HepG2 (cell line): ENCODE measurements around the gene SLC13A3. TPM values are rescaled to one million over a fixed set of nuclear protein-coding genes. Genes with fewer than 3 reads are reported as not detected.

Experiments
- FOXK1 ChIP-seq: sonication (generic); formaldehyde crosslinking; IDR thresholded peaks from 2 replicates; pipeline ENCODE4 v1.4.0; 2020; ENCODE audit warnings: low read depth, missing genetic modification reagents, borderline replicate concordance
- FOXM1 ChIP-seq: sonication (generic); formaldehyde crosslinking; IDR thresholded peaks from 2 replicates; pipeline ENCODE4 v1.5.0; 2020; ENCODE audit warnings: missing genetic modification reagents
- HNRNPH1 ChIP-seq: fragments of 200-400 bp; formaldehyde crosslinking; optimal IDR thresholded peaks from 2 replicates; pipeline ENCODE3; 2017; ENCODE audit warnings: mild to moderate bottlenecking, low read depth, low read length
- KAT8 ChIP-seq: IDR thresholded peaks from 2 replicates; pipeline ENCODE4 v1.6.1; 2016; ENCODE audit warnings: missing genetic modification reagents, missing compliant biosample characterization
- KMT2B ChIP-seq: IDR thresholded peaks from 2 replicates; pipeline ENCODE4 v1.6.1; 2016; ENCODE audit warnings: missing genetic modification reagents, missing compliant biosample characterization
- SP5 ChIP-seq: IDR thresholded peaks from 2 replicates; pipeline ENCODE4 v1.6.1; 2016; ENCODE audit warnings: low read depth, borderline replicate concordance
- SRF ChIP-seq: IDR thresholded peaks from 2 replicates; pipeline ENCODE4 v1.6.1; 2011; ENCODE audit warnings: mild to moderate bottlenecking, low read depth, low read length, moderate library complexity
- ZNF124 ChIP-seq: sonication (generic); formaldehyde crosslinking; IDR thresholded peaks from 2 replicates; pipeline ENCODE4 v1.4.0; 2020; ENCODE audit warnings: missing genetic modification reagents
- ZNF552 ChIP-seq: sonication (generic); formaldehyde crosslinking; IDR thresholded peaks from 2 replicates; pipeline ENCODE4 v1.9.0; 2022; ENCODE audit warnings: missing genetic modification reagents, mild to moderate bottlenecking, borderline replicate concordance
- ZNF557 ChIP-seq: sonication (generic); formaldehyde crosslinking; IDR thresholded peaks from 2 replicates; pipeline ENCODE4 v1.4.0; 2020; ENCODE audit warnings: missing genetic modification reagents
- ZNF674 ChIP-seq: sonication (generic); formaldehyde crosslinking; IDR thresholded peaks from 2 replicates; pipeline ENCODE4 v1.5.0; 2020; ENCODE audit warnings: low read depth, mild to moderate bottlenecking, missing genetic modification reagents
- ZNF766 ChIP-seq: sonication (generic); formaldehyde crosslinking; IDR thresholded peaks from 2 replicates; pipeline ENCODE4 v1.5.0; 2020; ENCODE audit warnings: missing genetic modification reagents, borderline replicate concordance
- ZSCAN30 ChIP-seq: sonication (generic); formaldehyde crosslinking; IDR thresholded peaks from 2 replicates; pipeline ENCODE4 v1.5.0; 2020; ENCODE audit warnings: mild to moderate bottlenecking, missing genetic modification reagents
- polyA plus RNA-seq, 8 experiments: library from polyadenylated mRNA; depleted of rRNA in 3 of 8; stranded (reverse) in 7 of 8; unstranded in 1 of 8; fragments of >200 nt; fragmentation: Illumina TruSeq in 4 of 8; extraction: Trizol in 4 of 8; gene quantifications; 2 replicates each; pipeline versions ENCODE4 v1.2.1 to v1.2.3, GENCODE V29; 2011 to 2016; ENCODE audit warnings: low read depth in 4 of 8, missing spikeins in 1 of 8, mixed read lengths in 1 of 8; ENCODE audit not compliant: insufficient read depth in 1 of 8
- total RNA-seq, 5 experiments: library from RNA; depleted of rRNA; stranded (reverse); fragments of >200 nt; fragmentation: Illumina TruSeq; extraction: Trizol; gene quantifications; 2 replicates each; pipeline ENCODE4 v1.2.3, GENCODE V29; 2016; ENCODE audit warnings: low read depth in 1 of 5
- TF ChIP-seq, protein P1 (sequence below): sonication (generic); formaldehyde crosslinking; IDR thresholded peaks from 2 replicates; pipeline ENCODE4 v1.9.0; 2022; ENCODE audit warnings: missing genetic modification reagents, mild to moderate bottlenecking, borderline replicate concordance
- TF ChIP-seq, protein P2 (sequence below): sonication (generic); formaldehyde crosslinking; IDR thresholded peaks from 2 replicates; pipeline ENCODE4 v1.4.0; 2020; ENCODE audit warnings: missing genetic modification reagents
- TF ChIP-seq, protein P3 (sequence below): sonication (generic); formaldehyde crosslinking; IDR thresholded peaks from 2 replicates; pipeline ENCODE4 v1.8.0; 2022; ENCODE audit warnings: mild to moderate bottlenecking, missing genetic modification reagents, moderate library complexity
- TF ChIP-seq, protein P4 (sequence below): sonication (generic); formaldehyde crosslinking; IDR thresholded peaks from 2 replicates; pipeline ENCODE4 v1.9.0; 2021; ENCODE audit warnings: missing genetic modification reagents, mild to moderate bottlenecking, borderline replicate concordance
- TF ChIP-seq, protein P5 (sequence below): fragments of 450-650 bp; IDR thresholded peaks from 2 replicates; pipeline ENCODE4 v1.6.1; 2017
- TF ChIP-seq, protein P6 (sequence below): IDR thresholded peaks from 2 replicates; pipeline ENCODE4 v1.6.1; 2016; ENCODE audit warnings: low read depth, control low read depth

SLC13A3 gene
- total and polyA plus RNA-seq, 2 of the 13 experiments (the other 11 are each of a cell fraction or from before 2014, with no cell fraction given): 66.5 to 76.0 TPM

DNA sequence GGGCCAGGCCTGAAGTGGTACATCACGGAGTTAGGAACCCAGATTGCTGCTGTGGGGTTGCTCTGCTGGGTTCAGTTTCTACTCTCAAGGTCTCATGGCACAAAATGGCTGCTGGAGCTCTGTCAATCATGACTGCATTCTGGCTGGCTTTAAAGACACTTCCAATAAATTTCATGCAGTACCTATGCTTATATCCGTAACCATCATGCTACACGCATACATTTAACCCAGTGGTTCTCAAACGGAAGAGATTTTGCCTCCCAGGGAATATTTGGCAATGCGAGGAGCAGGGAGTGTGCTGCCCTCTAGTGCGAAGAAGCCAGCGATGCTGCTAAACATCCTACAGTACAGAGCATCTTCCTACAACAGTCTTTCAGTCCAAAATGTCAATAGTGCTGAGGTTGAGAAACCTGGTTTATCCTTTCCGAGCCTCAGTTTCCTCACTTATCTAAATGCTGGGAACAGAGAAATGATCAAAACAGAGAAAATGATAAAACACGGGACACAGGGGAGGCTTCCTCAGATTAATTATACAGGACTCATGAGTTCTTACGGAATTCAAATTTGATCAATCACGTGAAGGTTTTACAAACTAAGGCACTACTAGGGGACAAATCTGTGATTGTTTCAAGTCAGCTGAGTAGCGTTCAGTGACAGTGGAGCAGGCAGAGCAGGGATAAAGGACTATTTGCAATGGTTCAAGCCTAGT is 48.5 kb upstream of the SLC13A3 start (continued):
- TF ChIP-seq, protein P1, sequence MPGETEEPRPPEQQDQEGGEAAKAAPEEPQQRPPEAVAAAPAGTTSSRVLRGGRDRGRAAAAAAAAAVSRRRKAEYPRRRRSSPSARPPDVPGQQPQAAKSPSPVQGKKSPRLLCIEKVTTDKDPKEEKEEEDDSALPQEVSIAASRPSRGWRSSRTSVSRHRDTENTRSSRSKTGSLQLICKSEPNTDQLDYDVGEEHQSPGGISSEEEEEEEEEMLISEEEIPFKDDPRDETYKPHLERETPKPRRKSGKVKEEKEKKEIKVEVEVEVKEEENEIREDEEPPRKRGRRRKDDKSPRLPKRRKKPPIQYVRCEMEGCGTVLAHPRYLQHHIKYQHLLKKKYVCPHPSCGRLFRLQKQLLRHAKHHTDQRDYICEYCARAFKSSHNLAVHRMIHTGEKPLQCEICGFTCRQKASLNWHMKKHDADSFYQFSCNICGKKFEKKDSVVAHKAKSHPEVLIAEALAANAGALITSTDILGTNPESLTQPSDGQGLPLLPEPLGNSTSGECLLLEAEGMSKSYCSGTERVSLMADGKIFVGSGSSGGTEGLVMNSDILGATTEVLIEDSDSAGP (CRISPR knock-in tag): no peak
- TF ChIP-seq KMT2B (0 out of 2 replicates have a peak, but pooled peaks have one; percentile 27), ZNF674 (CRISPR knock-in tag) (no peak), ZSCAN30 (CRISPR knock-in tag) (no peak), ZNF766 (CRISPR knock-in tag) (no peak), FOXM1 (CRISPR knock-in tag) (no peak), SP5 (no peak), ZNF557 (CRISPR knock-in tag) (no peak), HNRNPH1 (no peak), FOXK1 (CRISPR knock-in tag) (no peak), ZNF124 (CRISPR knock-in tag) (peak; percentile 86), KAT8 (CRISPR knock-in tag) (0 out of 2 replicates have a peak, but pooled peaks have one; percentile 53), ZNF552 (CRISPR knock-in tag) (no peak), SRF (no peak)
- TF ChIP-seq, protein P2, sequence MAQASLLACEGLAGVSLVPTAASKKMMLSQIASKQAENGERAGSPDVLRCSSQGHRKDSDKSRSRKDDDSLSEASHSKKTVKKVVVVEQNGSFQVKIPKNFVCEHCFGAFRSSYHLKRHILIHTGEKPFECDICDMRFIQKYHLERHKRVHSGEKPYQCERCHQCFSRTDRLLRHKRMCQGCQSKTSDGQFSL (CRISPR knock-in tag): no peak; the same call in 1 of the 2 replicates
- TF ChIP-seq, protein P3, sequence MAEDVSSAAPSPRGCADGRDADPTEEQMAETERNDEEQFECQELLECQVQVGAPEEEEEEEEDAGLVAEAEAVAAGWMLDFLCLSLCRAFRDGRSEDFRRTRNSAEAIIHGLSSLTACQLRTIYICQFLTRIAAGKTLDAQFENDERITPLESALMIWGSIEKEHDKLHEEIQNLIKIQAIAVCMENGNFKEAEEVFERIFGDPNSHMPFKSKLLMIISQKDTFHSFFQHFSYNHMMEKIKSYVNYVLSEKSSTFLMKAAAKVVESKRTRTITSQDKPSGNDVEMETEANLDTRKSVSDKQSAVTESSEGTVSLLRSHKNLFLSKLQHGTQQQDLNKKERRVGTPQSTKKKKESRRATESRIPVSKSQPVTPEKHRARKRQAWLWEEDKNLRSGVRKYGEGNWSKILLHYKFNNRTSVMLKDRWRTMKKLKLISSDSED (CRISPR knock-in tag): no peak
- TF ChIP-seq, protein P4, sequence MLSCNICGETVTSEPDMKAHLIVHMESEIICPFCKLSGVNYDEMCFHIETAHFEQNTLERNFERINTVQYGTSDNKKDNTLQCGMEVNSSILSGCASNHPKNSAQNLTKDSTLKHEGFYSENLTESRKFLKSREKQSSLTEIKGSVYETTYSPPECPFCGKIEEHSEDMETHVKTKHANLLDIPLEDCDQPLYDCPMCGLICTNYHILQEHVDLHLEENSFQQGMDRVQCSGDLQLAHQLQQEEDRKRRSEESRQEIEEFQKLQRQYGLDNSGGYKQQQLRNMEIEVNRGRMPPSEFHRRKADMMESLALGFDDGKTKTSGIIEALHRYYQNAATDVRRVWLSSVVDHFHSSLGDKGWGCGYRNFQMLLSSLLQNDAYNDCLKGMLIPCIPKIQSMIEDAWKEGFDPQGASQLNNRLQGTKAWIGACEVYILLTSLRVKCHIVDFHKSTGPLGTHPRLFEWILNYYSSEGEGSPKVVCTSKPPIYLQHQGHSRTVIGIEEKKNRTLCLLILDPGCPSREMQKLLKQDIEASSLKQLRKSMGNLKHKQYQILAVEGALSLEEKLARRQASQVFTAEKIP (CRISPR knock-in tag): no peak
- TF ChIP-seq, protein P5, sequence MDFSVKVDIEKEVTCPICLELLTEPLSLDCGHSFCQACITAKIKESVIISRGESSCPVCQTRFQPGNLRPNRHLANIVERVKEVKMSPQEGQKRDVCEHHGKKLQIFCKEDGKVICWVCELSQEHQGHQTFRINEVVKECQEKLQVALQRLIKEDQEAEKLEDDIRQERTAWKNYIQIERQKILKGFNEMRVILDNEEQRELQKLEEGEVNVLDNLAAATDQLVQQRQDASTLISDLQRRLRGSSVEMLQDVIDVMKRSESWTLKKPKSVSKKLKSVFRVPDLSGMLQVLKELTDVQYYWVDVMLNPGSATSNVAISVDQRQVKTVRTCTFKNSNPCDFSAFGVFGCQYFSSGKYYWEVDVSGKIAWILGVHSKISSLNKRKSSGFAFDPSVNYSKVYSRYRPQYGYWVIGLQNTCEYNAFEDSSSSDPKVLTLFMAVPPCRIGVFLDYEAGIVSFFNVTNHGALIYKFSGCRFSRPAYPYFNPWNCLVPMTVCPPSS: no peak
- TF ChIP-seq, protein P6, sequence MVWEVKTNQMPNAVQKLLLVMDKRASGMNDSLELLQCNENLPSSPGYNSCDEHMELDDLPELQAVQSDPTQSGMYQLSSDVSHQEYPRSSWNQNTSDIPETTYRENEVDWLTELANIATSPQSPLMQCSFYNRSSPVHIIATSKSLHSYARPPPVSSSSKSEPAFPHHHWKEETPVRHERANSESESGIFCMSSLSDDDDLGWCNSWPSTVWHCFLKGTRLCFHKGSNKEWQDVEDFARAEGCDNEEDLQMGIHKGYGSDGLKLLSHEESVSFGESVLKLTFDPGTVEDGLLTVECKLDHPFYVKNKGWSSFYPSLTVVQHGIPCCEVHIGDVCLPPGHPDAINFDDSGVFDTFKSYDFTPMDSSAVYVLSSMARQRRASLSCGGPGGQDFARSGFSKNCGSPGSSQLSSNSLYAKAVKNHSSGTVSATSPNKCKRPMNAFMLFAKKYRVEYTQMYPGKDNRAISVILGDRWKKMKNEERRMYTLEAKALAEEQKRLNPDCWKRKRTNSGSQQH (CRISPR knock-in tag): 0 out of 2 replicates have a peak, but pooled peaks have one; percentile 61
